Cardiac septum (tissue), 1 donor: ENCODE measurements around the gene CTF1. TPM values are rescaled to one million over a fixed set of nuclear protein-coding genes. Genes with fewer than 3 reads are reported as not detected.
"Not testable (repeated sequence)": the region's sequence is repeated elsewhere in the genome, so short reads cannot be mapped to it uniquely, and the experiment has no call there.

Experiments used
- DNase-seq: peaks from one replicate; pipeline ENCODE4 v3.0.0-alpha.2; 2020; ENCODE audit warnings: low spot score
- intact Hi-C: fragments of 100-400 bp; cut with DNase I; formaldehyde crosslinking; loops from one replicate; pipeline ENCODE4 v1.14.0; 2022
- long read RNA-seq: library from polyadenylated mRNA; unstranded; transcript quantifications from one replicate; pipeline ENCODE4 v2.0.0, GENCODE V29; 2021
- total RNA-seq: library from RNA; stranded (reverse); fragmentation: NEBNext Ultra II Directional; extraction: Animal tissue kit (Norgen Biotek cat#: 25700); gene quantifications from one replicate; pipeline ENCODE4 v1.2.1, GENCODE V29; 2021
- donor health status: DM: no; HTN: no; CAD: no.

CTF1 gene, protein sequence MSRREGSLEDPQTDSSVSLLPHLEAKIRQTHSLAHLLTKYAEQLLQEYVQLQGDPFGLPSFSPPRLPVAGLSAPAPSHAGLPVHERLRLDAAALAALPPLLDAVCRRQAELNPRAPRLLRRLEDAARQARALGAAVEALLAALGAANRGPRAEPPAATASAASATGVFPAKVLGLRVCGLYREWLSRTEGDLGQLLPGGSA
- 17.7 TPM for total RNA-seq
- long read RNA-seq, transcript CTF1-201 (3 exons, 1,664 nt), result major isoform, 20 of 42 reads
- long read RNA-seq, partial matches to known transcripts, result 9 of 42 reads
- long read RNA-seq, other reads (novel, unspliced or antisense), result 10 of 42 reads

DNA sequence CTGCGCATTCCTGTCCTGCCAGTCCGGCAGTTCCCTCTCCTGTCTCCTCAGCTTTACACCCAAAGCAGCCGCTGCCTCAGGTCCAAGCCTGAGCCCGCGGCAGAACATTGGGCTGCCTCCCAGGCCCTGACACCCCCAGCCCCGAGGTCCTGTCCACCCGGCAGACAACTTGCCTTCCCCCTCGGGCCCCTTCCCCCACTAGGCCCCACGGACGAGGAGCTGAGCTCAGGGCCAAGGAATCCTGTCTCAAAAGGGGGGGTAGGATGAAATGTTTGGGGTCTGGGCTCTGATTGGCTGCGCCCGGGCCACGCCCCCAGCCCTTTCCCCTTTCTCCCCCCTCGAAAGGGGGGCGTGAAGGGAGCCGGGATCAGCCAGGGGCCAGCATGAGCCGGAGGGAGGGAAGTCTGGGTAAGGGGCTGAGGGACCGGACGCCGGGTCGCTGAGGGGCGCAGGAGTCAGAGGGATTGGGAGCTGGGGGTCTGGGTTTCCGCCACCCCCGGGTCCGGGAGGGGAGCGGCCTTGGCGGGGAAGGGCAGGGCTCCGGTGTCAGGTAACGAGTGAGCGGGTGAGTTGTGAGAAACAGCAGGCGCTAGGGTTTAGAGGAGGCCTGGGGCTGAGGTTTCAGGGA, at the start of gene CTF1:
Gene CTF1, plus strand, starts transcription at position 354 of the 628 bp plus-strand sequence. Its CDS starts 30 bp downstream, at position 384.
- intact Hi-C loops, result loop anchor here (2.0 kb wide), 1 partner anchor 26 kb away; the partner anchor contains the start of gene FBXL19
- DNase-seq, result peak; percentile 86

DNA sequence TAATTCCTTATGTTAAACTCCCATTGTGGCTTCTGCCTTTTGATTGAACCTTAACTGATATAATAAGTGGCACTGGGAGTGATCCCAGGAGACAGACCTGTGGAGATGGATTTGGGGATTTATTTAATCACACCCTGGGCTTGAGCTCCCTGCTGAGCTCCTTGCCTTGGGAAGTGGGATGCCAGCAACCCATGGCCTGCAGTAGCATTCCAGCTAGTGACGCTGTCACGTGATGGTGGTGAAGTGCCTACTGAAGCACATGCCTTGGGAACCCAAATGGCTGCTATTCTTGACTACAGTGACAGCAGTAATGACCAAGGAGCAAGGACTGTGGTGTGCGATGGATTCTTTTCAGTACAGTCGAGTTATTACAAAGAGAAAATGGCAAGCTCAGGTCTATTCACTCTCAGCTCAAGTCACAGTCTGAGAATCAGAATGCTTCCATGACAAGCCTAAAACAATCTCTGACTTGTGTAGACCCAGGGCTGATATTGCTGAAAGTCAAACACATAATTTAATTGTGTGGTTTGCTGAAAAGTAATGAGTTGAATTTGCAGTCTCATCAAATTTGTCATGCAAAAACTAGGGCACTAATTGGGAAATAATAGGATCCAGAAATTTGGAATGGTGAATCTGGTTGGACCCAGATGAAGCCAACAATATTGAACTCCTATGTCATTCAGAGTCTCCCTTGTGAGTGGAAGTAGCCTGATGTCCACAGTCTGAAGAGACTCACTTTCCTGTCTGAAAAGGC, 49.6 kb upstream of the CTF1 start:
- intact Hi-C loops, result no loop called here
- DNase-seq, result no peak

DNA sequence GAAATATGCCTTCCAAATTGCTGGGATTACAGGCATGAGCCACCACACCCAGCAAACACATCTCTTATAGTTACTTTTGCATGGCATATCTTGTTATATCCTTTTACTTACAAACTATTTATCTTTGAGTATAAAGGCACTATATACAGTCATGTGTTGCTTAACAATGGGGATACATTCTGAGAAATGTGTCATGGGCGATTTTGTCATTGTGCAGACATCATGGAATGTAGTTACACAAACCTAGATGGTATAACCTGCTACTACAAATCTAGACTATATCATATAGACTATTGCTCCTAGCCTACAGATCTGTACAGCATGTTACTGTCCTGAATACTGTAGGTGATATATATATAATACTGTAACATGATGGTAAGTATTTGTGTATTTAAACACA, 46.2 kb upstream of the CTF1 start:
- intact Hi-C loops, result no loop called here

DNA sequence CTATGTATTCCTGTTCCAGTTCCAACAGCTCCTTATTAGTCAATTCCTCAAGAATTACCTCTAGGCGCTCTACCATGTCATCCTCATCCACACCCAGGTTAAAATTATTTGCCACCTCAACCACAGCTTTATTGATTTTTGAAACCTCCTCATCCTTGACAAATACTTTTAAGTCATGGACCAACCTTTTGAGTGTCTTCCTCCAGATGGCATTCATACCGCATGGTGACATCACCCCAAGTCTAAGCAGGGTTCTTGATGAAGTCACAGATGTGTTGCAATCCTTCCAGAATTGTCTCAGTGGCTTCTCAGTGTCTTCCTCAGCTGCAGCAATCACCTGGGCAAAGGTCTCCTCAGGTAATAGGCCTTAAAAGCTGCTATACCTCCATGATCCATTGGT, 42.7 kb upstream of the CTF1 start:
- DNase-seq, result no peak
- intact Hi-C loops, result no loop called here

More for the DNA sequence above, 46.2 kb upstream of the CTF1 start:
- no peak for DNase-seq

DNA sequence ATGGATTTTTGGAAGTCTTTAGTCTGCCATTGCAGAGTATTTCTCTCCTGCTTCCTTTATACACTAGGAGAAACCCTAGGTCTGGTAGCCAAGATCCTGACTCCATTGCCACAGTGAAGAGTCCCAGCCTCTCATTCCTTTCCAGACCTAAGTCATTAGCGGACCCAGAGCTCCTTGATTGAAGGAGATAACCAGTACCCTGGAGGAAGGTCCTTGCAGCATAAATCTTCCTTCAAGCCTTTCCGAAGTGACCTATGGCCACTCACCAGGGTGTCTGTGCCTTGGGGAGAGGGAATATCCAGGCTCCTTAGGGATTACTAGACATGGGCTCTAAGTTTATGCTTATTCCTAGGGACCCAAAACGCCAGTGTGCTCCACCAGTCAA, 38.3 kb upstream of the CTF1 start:
- intact Hi-C loops, result no loop called here
- DNase-seq, result no peak

DNA sequence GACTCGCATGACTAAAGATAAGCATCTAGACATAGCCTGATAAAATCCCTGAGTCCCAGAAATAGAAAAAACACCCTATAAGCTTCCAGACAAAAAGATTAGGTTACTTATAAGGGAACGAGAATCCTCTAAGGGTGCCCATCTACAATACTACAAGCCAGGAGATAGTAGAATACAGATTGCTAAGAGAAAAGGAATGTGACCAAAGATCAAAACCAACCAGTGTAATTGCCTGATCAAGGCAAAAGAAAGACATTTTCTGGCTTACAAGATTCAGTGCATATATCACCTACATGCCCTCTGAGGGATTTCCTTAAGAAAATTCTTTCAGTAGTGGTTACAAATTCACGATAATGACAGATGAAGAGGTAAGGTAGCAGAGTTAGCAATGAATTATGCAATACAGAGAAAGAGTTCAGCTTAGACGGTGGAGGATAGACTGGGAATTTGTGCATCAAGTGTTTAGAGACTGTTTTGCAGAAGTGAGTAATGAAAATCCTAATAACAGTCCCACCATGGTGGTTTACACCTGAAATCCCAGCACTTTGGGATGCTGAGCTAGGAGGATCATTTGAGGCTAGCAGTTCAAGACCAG, 37.5 kb upstream of the CTF1 start:
- intact Hi-C loops, result no loop called here

DNA sequence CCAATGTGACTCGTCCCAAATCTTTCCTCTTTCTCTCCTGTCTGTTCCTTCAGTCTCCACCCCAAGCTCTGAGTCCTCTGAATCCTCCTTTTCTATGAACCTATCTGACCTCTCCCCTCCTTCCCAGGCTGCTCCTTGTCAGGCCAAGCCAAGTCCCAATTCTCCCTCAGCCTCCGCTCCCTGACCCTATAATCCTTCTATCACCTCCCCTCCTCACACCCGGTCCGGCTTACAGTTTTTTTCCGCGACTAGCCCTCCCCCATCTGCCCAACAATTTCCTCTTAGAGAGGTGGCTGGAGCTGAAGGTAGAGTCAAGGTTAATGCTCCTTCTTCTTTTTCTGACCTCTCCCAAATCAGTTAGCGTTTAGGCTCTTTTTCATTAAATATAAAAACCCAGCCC, 35.7 kb upstream of the CTF1 start:
- intact Hi-C loops, DNase-seq: not testable (repeated sequence)

More for the DNA sequence above, 37.5 kb upstream of the CTF1 start:
- DNase-seq, result no peak

DNA sequence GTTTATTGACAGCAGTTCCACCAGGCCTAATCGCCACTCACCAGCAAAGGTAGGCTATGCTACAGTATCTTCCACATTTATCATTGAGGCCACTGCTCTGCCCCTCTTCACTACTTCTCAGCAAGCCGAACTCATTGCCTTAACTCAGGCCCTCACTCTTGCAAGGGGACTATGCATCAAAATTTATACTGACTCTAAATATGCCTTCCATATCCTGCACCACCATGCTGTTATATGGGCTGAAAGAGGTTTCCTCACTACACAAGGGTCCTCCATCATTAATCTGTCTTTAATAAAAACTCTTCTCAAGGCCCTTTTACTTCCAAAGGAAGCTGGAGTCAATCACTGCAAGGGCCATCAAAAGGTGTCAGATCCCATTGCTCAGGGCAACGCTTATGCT, 33.2 kb upstream of the CTF1 start:
- intact Hi-C loops, result not testable (repeated sequence)

DNA sequence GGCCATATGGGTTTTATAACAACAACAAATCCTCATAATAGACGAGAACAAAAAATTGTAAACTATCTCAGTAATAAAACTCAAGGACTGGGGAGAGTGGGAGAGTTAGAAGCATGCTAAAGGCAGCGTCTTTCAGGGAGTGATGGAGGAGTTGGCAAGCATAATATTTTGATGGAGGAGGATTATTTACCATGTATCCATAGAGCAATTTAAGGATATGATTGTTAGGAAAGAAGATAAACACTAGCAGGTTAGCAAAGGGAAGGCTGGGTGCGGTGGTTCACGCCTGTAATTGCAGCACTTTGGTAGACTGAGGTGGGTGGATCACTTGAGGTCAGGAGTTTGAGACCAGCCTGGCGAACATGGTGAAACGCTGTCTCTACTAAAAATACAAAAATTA, 30.4 kb upstream of the CTF1 start:
- intact Hi-C loops, result no loop called here
- no peak for DNase-seq

More for the DNA sequence above, 33.2 kb upstream of the CTF1 start:
- not testable (repeated sequence) for DNase-seq

DNA sequence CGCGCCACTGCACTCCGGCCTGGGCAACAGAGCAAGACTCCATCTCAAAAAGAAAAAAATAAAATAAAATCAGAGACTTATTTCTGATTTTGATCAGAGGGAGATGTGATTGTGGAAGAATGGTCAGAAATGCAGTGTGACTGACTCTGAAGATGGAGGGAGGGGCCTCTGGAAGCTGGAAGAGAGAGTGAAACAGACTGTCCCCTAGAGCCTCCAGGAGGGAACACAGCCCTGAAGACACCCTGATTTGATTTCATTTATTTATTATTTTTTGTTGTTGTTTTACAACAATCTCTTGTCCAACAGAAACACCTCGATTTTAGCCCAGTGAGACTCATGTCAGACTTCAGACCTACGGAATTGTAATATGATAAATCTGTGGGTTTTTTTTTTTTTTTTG, 28.7 kb upstream of the CTF1 start:
- no peak for DNase-seq
- intact Hi-C loops, result no loop called here

DNA sequence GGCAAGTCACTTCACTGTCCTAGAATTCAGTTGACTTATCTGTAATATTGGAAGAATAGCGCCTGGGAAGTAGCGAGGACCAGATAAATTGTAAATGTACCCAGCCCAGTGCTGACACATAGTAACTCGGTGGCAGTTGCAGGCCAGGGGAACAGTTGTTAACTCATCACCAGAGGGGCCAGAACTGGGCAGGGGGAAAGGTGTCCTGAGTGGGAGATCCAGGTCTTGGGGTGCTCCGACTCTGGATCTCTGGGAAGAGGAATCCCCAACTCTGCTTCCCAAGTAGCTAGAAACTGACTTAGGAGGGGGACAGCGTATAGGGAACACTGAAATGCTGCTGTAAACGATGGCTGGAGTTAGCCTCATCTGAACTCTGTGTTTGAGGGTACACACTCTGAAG, 25.5 kb upstream of the CTF1 start:
- intact Hi-C loops, result loop anchor here (5.0 kb wide), 1 partner anchor 94 kb away; no protein-coding TSS in a partner anchor
- no peak for DNase-seq

DNA sequence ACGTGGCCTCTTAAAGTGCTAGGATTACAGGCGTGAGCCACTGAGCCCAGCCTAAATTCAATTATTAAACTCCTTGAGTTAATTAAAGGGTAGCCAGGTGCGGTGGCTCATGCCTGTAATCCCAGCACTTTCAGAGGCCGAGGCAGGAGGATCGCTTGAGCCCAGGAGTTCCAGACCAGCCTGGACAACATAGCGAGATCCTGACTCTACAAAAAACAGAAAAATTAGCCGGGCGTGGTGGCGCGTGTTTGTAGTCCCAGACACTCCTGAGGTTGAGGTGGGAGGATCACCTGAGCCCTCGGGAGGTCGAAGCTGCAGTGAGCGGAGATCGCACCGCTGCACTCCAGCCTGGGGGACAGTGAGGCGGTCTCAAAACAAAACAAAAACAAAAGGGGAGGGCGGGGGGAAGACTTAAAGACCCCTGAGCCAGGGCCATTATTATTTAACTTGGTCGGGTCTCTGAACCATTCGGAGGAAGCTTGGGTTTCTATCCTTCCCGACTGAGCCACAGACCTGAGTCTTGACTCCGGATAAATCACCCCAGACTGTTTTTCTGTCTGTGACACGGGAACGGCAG, 22.1 kb upstream of the CTF1 start:
- intact Hi-C loops, result loop anchor here (5.0 kb wide), 1 partner anchor 97 kb away; no protein-coding TSS in a partner anchor
- DNase-seq, result no peak

DNA sequence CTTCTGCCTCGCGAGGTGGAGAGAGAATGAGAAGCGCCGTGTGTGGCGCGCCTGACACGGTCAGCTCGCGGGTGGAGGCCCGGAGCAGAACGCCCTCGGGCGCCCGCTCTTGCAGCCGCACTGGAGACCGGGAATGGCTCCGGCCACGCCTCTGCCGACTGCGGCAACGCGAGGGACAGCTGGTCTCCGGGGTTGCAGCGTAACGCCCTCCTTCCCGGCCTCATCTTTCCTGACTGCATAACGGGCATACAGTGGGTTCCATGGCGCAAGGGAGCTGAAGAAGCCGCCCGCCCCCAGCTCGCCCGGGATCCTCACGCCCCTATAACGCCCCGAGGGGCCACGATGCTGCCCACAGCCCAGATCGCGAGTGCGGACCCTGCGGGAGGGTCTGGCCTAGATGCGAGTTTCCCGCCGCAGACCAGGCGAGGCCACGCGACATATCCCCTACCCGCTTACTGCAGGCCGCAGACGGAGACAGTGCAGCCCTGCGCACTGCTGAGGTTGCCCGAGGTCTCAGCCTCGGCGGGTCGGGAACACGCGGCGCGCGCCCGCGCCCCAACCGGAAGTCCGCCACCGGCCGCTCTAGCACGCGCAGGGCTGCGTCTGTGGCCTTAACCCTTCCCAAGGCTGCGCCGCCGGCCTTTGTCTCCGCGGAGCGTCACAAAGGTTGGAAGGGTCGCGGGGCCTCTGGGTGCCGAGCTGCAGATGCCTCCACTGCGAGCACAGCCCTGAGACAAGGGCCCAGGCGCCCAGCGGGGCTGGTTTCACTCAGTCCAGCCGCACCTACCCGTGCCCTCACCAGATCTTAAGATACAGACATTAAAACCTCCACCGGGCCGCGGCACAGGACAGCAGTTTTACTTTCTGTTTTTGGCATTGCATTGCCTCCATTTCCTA, 21.3 kb upstream of the CTF1 start:
- intact Hi-C loops, result loop anchor here (5.0 kb wide), 1 partner anchor 98 kb away; no protein-coding TSS in a partner anchor
- peak; percentile 97 for DNase-seq

DNA sequence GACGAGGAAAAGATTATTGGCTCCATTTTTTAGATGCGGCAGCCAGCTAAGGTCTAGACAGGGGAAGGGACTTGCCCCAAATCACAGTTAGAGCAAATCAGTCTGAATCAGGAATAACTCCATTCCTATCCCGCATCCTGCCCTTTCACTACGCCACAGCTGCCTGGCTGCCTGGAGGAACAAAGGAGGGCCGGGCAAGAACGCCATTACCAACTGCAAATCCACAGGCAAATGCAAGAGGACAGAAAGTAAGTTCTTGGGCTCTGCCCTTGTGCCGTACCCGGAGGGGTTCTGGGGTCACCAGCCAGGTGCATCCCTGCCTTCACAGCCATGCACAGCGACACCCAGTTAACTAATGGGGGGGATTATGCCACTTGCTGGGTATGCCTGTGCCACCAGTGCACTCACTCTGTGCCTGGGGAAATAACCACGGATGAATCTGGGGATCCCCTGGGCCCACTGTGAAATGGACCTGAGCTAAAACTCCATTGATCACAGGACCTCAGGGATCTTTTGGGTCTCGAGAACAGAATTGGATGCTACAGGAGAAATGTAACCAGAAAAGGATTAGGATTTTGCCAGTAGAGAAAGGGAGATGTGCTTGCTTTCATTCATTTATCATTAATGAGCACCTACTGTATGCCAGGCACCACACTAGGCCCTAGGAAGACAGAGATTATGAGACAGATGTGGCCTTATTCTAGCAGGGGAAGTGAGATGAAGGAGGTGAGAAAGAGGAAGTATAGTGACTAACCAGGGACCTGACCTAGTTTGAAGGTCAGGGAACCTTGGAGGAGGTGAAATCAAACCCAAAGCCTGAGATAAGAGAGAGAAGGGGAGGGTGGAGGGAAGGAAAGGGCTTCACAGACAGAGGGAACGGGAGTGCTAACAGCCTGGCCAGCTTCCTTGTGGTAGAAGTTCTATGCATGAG, 20.3 kb upstream of the CTF1 start:
- intact Hi-C loops, result no loop called here
- no peak for DNase-seq

DNA sequence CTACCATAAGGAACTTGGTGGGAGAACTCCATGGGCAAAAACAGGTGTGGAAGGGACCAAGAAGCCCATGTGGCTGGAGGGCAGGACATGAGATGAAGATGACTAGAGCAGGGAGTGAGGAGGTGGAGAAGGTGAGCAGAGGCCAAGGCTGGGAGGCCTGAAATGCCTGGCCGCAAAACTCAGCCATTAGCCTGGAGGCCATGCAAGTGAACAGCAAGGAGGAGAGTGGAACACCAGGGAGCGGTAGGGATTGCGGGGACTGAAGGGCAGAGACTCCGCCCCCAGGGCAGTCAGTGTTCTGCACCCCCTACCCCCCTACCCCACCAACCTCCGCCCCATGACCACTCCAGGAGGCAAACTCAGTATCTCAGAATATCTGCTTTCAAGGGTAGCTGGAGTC, 19.5 kb upstream of the CTF1 start:
- no peak for DNase-seq
- intact Hi-C loops, result no loop called here

DNA sequence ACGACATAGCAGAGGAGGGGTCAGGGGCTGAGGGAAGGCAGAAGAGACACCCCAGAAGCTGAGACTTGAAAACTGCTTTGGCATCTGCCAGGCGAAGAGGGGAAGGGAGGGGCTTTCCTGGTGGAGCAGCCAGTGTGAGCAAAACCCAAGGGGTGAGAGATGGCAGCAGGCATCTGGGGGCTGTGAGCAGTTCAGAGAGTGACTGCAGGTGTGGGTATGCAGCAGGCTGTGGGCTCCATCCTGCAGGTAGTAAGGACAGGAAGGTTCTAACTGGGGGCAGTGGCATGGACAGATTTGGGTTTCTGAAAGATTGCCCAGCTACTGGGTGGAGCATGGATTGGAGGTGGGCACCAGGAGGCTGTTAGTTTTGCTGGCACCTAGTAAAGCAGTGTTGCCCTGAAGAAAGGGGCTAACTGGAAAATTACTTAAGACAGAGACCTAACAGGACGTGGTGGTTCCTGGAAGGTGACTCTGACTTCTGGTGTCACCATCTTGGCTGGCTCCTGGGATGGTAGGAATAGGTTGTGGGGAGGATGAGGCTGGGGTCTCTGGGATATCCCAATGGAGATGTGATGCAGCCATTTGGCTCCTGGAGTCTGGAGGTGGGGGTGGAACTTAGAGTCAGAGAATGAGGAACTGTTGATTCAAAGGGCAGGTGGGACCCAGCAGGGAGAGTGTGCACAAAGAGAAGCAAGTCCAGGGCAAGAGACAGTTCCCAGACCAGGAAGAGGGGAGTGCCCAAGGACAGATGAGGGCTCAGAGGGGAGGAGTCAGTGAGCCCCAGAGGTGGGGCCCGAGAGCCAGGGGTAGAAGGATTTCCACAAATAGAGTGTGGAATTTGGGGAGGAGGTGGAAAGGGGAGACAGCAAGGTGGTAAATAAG, 13.7 kb upstream of the CTF1 start:
- intact Hi-C loops, result no loop called here
- no peak for DNase-seq

DNA sequence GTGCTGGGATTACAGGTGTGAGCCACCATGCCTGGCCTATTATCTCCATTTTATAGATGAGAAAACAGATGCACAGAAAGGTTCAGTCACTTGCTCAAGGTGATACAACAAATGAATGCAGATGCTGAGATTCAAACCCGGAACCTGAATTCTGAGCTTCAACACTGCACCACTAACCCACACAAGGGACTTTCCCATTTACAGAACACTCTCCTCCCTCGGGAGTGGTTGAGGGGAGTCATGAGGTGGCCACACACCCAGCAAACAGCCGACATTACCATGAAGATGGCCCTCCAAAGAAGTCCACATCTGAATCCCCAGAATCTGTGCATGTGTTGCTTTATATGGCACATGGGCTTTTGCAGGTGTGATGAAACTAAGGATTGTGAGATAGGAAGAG, 11.7 kb upstream of the CTF1 start:
- DNase-seq, result no peak
- intact Hi-C loops, result no loop called here
